Inflammatory macrophage (primary cell): ENCODE measurements around the gene DEPDC5.
A peak's percentile ranks its signal among the peaks of the same experiment; 100 is the strongest.
"Not testable (repeated sequence)": the region's sequence is repeated elsewhere in the genome, so short reads cannot be mapped to it uniquely, and the experiment has no call there.

Experiments
- DNase-seq, 2 donors: peaks; one replicate each; pipeline ENCODE4 v3.0.0-alpha.2; 2020 to 2022

Gene DEPDC5

GRCh38 chr22:31749636-31750364, 4.0 kb upstream of the DEPDC5 start, which contains the start of gene PRR14L:
Gene PRR14L, minus strand, starts transcription at chr22:31750132. Its CDS starts 11,272 bp downstream, at chr22:31738860.
- DNase-seq: peak; percentile 98 to 99

- no peak for DNase-seq
Observed at GRCh38 chr22:31750365-31751284, 3.2 kb upstream of the DEPDC5 start.

DNA sequence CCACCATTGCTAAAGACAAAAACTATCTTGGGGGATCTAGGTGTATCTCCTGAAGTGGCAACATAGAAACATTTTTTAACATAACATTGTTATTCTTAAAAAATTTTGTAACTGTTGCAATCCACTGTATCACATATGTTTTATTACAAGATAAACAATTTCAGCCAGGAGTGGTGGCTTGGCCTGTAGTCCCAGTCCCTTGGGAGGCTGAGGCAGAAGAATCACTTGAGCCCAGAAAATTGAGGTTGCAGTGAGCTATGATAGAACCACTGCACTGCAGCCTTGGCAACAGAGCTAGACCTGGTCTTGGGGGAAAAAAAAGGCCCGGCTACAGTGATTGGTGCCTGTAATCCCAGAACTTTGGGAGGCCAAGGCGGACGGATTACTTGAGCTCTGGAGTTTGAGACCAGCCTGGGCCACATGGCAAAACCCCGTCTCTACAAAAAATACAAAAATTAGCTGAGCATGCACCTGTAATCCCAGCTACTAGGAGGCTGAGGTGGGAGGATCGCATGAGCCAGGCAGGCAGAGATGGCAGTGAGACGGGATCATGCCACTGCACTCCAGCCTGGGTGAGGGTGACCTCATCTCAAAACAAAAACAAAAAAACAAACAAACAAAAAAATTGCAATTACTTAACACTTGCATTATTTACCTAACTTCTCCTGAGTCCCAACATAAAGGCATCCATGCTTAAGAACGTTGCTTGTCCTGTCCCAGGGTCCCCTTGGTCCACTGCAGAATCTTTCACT, 1.5 kb upstream of the DEPDC5 start:
- DNase-seq: no peak

- peak in 1 of 2 donors; percentile 42 for DNase-seq
Observed at GRCh38 chr22:31753005-31753633, 700 bp upstream of the DEPDC5 start.

DNA sequence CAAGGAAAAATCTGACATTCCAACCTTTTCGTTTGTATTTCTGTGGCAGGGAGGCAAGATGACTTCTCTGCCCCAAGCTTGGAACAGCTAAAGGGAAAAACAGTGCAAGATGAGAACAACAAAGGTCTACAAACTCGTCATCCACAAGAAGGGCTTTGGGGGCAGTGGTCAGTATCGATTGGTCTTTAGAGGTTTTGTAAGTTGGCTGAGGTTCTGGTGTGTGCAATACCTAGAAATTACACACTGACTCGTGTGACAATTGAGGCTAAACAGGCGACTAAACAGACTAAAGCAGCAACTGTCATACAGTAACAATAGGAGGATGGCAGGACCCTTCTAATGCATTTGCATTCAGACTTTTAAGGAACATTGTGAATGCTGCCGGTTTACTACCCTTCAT, 994 bp downstream of the DEPDC5 start:
- peak; percentile 1 to 12 for DNase-seq

- no peak for DNase-seq
Observed at GRCh38 chr22:31757265-31757664, 3.4 kb downstream of the DEPDC5 start.

GRCh38 chr22:31758860-31759259, 5.0 kb downstream of the DEPDC5 start:
- DNase-seq: not testable (repeated sequence)

- DNase-seq: no peak
Observed at GRCh38 chr22:31764785-31765184, 11.0 kb downstream of the DEPDC5 start.

DNA sequence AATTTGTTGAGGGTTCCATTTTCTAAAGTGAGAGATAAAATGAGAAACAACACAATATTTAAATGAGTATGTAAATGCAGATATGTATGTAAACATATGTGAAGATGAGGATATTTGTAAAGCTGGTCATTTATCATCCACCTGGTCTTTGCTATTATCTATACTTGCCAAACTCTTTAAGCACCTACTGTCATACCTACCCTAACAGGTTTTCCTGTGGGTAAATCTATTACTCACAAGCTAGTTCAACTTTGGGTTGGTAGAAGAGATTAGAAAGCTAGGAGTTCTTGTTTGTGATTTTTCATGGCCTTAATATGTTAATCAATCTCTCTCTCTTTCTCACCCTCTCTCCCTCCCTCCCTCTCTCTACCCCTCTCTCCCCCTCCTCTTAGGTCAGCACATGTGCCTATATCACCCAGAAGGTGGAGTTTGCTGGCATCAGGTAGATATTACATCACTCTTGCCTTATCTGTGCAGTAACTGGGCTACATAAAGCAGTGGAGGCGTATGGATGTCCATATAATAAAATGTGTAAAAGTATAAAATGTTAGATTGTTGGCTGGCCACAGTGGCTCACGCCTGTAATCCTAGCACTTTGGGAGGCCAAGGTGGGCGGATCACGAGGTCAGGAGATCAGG, 14.7 kb downstream of the DEPDC5 start:
- no peak for DNase-seq

- DNase-seq: no peak
Observed at GRCh38 chr22:31773416-31773815, 19.6 kb downstream of the DEPDC5 start.

GRCh38 chr22:31776231-31776630, 22.4 kb downstream of the DEPDC5 start:
- no peak for DNase-seq

DNA sequence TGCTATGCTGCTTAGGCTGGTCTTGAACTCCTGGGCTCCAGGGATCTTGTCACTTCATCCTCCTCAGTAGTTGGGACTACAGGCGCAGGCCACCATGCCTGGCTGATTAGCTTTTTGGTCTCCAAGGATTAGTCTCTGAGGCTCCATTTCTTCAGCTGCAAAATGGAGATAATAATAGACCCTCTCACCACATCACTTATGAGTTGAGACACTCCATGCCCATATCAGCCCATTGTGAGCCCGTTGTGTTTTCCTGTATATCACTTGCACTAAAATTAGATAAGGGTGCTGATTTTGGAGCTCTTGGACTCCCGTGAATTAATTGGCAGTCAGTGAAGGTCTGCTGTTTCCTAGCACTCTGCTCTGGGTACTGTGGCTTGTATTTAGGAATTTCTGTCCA, 36.0 kb downstream of the DEPDC5 start:
- no peak for DNase-seq

- DNase-seq: peak; percentile 29 to 42
Observed at GRCh38 chr22:31790240-31790639, 36.4 kb downstream of the DEPDC5 start.

DNA sequence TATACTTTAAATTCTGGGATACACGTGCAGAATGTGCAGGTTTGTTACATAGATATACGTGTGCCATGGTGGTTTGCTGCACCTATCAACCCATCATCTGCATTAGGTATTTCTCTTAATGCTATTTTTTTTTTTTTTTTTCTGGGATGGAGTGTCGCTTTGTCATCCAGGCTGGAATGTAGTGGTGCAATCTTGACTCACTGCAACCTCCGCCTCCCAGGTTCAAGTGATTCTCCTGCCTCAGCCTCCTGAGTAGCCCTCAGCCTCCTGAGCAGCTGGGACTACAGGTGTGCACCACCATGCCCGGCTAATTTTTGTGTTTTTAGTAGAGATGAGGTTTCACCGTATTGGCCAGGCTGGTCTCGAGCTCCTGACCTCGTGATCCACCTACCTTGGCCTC, 45.5 kb downstream of the DEPDC5 start:
- DNase-seq: not testable (repeated sequence)

DNA sequence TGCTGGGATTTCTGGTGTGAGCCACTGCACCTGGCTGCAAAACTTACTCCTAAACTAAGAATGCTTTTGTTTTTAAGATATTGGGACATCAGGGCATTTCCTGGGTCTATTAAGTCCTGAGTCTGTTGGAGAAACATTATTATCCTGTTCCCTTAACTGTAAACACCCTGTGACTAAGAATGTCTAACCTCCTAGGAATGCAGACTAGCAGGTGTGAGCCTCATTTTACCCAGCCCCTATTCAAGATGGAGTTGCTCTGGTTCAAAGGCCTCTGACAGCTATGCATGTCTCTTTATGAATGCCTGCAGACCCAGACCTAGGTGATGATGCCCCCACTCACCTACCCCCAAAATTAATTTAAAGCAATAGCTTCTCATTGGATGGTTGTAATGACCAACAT, 46.2 kb downstream of the DEPDC5 start:
- no peak for DNase-seq

- DNase-seq: not testable (repeated sequence)
Observed at GRCh38 chr22:31800861-31801260, 47.0 kb downstream of the DEPDC5 start.

- DNase-seq: no peak
Observed at GRCh38 chr22:31802575-31802974, 48.8 kb downstream of the DEPDC5 start.

GRCh38 chr22:31806751-31807150, 52.9 kb downstream of the DEPDC5 start:
- no peak for DNase-seq

DNA sequence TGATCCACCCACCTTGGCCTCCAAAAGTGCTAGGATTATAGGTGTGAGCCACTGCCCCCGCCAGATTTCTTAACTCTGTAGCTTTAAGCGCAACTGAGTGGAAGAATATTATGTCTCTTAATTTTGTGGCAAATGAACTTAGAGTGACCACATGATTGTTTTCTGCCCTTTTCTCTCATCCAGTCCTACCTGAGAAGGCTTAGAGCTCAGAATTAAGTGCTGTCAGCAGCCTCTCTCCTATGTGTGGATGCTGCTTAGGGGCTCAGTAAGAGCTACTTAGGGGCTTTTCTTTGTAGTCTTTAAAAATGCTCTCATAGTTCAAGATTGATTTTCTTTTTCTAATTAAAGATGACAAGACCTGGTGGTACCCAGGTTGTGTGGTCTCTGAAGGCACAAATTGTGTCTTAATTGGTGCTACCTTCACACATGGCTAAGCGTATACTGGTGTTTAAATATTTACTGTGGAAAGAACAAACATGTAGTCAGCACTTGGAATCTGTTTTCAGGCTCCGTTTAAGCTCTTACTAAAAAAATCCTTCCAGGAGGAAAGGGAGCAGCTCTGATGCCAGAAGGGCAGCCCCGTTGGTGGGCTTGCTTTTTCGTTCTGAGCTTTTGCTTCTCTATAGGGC, 59.3 kb downstream of the DEPDC5 start:
- no peak for DNase-seq

DNA sequence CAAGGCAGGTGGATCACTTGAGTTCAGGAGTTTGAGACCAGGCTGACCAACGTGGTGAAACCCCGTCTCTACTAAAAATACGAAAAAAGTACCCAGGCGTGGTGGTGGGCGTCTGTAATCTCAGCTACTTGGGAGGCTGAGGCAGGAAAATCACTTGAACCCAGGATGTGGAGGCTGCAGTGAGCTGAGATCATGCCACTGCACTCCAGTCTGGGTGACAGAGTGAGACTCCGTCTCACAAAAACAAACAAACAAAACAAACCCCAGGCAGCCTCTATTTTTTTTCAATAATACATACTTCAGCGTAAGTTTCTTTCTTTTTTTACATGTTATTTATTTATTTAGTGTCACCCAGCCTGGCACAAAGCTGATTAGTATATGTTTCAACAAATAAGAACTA, 60.1 kb downstream of the DEPDC5 start:
- not testable (repeated sequence) for DNase-seq

GRCh38 chr22:31814942-31815341, 61.1 kb downstream of the DEPDC5 start:
- DNase-seq: no peak
